Fibroblast of lung (primary cell): Measurements from ENCODE around the gene FRY. TPM values are rescaled to one million over a fixed set of nuclear protein-coding genes. Genes with fewer than 3 reads are reported as not detected.
A peak's percentile ranks its signal among the peaks of the same experiment; 100 is the strongest.

ENCODE experiments used
- DNase-seq, 2 donors: peaks; one replicate each; pipeline versions ENCODE4 v3.0.0 to v3.0.0-alpha.2; 2010; ENCODE audit warnings: low read depth in 2 of 2
- H2AFZ ChIP-seq: 2 replicates; pipeline ENCODE4 v1.5.1; 2012; ENCODE audit warnings: low read length, control low read depth, inconsistent platforms
- H3K27ac ChIP-seq: 2 replicates; pipeline ENCODE4 v1.5.1; 2011; ENCODE audit warnings: low read length, control low read depth; ENCODE audit not compliant: insufficient read depth
- H3K27me3 ChIP-seq: 2 replicates; pipeline ENCODE4 v1.5.1; 2011; ENCODE audit warnings: mild to moderate bottlenecking, low read length; ENCODE audit not compliant: control insufficient read depth, insufficient read depth
- H3K36me3 ChIP-seq: 2 replicates; pipeline ENCODE4 v1.5.1; 2011; ENCODE audit warnings: low read length; ENCODE audit not compliant: control insufficient read depth, insufficient read depth
- H3K4me1 ChIP-seq: 2 replicates; pipeline ENCODE4 v1.5.1; 2011; ENCODE audit warnings: low read length; ENCODE audit not compliant: control insufficient read depth, insufficient read depth; ENCODE audit errors: extremely low read depth
- H3K4me2 ChIP-seq: 2 replicates; pipeline ENCODE4 v1.5.1; 2011; ENCODE audit warnings: low read length, control low read depth; ENCODE audit not compliant: insufficient read depth; ENCODE audit errors: extremely low read depth
- H3K4me3 ChIP-seq, 4 experiments: fragments of 200-600 bp in 1 of 4; sonication (generic) in 1 of 4; replicated peaks in 1 of 4; 2 replicates each; pipeline ENCODE4 v1.5.1; 2011 to 2016; ENCODE audit warnings: low read length in 4 of 4, low read depth in 3 of 4, mild to moderate bottlenecking in 3 of 4, control low read depth in 2 of 4, inconsistent platforms in 1 of 4, mixed read lengths in 1 of 4; ENCODE audit not compliant: insufficient read depth in 1 of 4; ENCODE audit errors: control extremely low read depth in 1 of 4
- H3K79me2 ChIP-seq: 2 replicates; pipeline ENCODE4 v1.5.1; 2012; ENCODE audit warnings: mild to moderate bottlenecking, low read length, inconsistent platforms; ENCODE audit not compliant: control insufficient read depth, insufficient read depth
- H3K9ac ChIP-seq: 2 replicates; pipeline ENCODE4 v1.5.1; 2011; ENCODE audit warnings: mild to moderate bottlenecking, low read length, control low read depth; ENCODE audit not compliant: insufficient read depth
- H3K9me3 ChIP-seq: 2 replicates; pipeline ENCODE4 v1.5.1; 2012; ENCODE audit warnings: low read depth, low read length; ENCODE audit not compliant: control insufficient read depth, insufficient read depth
- H4K20me1 ChIP-seq: 2 replicates; pipeline ENCODE4 v1.5.1; 2011; ENCODE audit warnings: low read length; ENCODE audit not compliant: control insufficient read depth, insufficient read depth; ENCODE audit errors: extremely low read depth
- CTCF ChIP-seq, 2 donors: IDR thresholded peaks in 1 of 2; conservative IDR thresholded peaks in 1 of 2; 1 replicate in 1 of 2; 2 replicates in 1 of 2; pipeline ENCODE4 v1.5.1; 2011 to 2012; ENCODE audit warnings: low read length in 2 of 2, control low read depth in 1 of 2, inconsistent platforms in 1 of 2, low read depth in 1 of 2, mild to moderate bottlenecking in 1 of 2
- EZH2 ChIP-seq: IDR thresholded peaks from 2 replicates; pipeline ENCODE4 v1.5.1; 2012; ENCODE audit warnings: low read length, control low read depth, mild to moderate bottlenecking; ENCODE audit errors: missing control alignments
- polyA plus RNA-seq, 2 donors: library from polyadenylated mRNA; depleted of rRNA in 1 of 2; stranded (reverse) in 1 of 2; unstranded in 1 of 2; fragments of >200 nt; gene quantifications; 2 replicates each; pipeline ENCODE4 v1.2.1, GENCODE V29; 2011 to 2012; ENCODE audit warnings: missing spikeins in 1 of 2
- total RNA-seq: library from RNA; depleted of rRNA; stranded (reverse); fragments of >200 nt; gene quantifications from 2 replicates; pipeline ENCODE4 v1.2.1, GENCODE V29; 2014

The FRY gene
- total and polyA plus RNA-seq, 2 donors (not counting 1 experiment from before 2014, with no cell fraction given), result 8.8 to 18.3 TPM

DNA sequence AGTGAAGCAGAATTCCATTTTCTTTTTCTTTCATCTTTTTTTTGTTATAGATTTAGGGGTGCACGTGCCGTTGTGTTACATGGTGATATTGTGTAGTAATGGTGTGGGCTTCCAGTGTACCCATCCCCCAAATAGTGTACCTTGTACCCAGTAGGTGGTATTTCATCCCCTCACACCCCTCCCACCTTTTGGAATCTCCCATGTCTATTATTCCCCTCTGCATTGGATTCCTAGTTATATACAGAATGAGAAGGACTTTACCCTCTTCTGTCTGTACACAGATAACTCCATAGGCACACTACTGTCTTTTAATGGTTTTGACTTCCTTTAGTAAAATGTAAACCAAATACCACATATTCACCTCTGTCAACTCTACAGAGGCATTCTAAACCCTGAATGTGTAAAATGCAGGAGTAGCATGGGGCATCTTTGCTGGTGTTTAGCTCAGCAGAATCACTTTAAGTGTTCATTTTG, 28.0 kb downstream of the FRY start:
- TF ChIP-seq CTCF (conservative IDR thresholded peaks at IDR 0.05 in 1 of 2, IDR thresholded peaks at IDR 0.05 in 1 of 2; ENCODE audit: low read depth in 1 of 2, low read length in 2 of 2) (no peak), EZH2 (no peak)
- Histone ChIP-seq H3K4me1 (no peaks in the 10 kb centered on the region), H2AFZ (no peak overlapping the region), H3K27me3 (no peaks in the 10 kb centered on the region), H3K79me2 (no peaks in the 10 kb centered on the region), H3K9me3 (no peaks in the 10 kb centered on the region), H3K36me3 (no peaks in the 10 kb centered on the region), H3K4me3 (no peak overlapping the region), H3K4me2 (no peak overlapping the region), H3K9ac (no peak overlapping the region), H3K27ac (no peak overlapping the region), H4K20me1 (no peaks in the 10 kb centered on the region)
- no peak for DNase-seq

- Histone ChIP-seq H3K9me3 (no peaks in the 10 kb centered on the region), H2AFZ (peak overlapping the region; percentile 36), H3K4me1 (no peaks in the 10 kb centered on the region), H3K4me2 (no peak overlapping the region), H4K20me1 (no peaks in the 10 kb centered on the region), H3K79me2 (no peaks in the 10 kb centered on the region), H3K9ac (no peak overlapping the region), H3K27me3 (no peaks in the 10 kb centered on the region), H3K4me3 (no peak overlapping the region), H3K36me3 (no peaks in the 10 kb centered on the region), H3K27ac (no peak overlapping the region)
- TF ChIP-seq CTCF (conservative IDR thresholded peaks at IDR 0.05 in 1 of 2, IDR thresholded peaks at IDR 0.05 in 1 of 2; ENCODE audit: low read depth in 1 of 2, low read length in 2 of 2) (no peak), EZH2 (no peak)
- DNase-seq, result peak in 1 of 2 donors; percentile 24
Observed at GRCh38 chr13:32060401-32060878, 28.9 kb downstream of the FRY start.

GRCh38 chr13:32063619-32064233, 32.2 kb downstream of the FRY start:
- no peak overlapping the region for H2AFZ ChIP-seq
- H4K20me1 ChIP-seq, result no peaks in the 10 kb centered on the region
- H3K27me3 ChIP-seq, result no peaks in the 10 kb centered on the region
- H3K4me2 ChIP-seq, result no peak overlapping the region
- H3K79me2 ChIP-seq, result no peaks in the 10 kb centered on the region
- H3K27ac ChIP-seq, result no peak overlapping the region
- TF ChIP-seq EZH2, result no peak
- TF ChIP-seq CTCF (conservative IDR thresholded peaks at IDR 0.05 in 1 of 2, IDR thresholded peaks at IDR 0.05 in 1 of 2; ENCODE audit: low read depth in 1 of 2, low read length in 2 of 2), result no peak
- no peaks in the 10 kb centered on the region for H3K4me1 ChIP-seq
- no peak overlapping the region for H3K9ac ChIP-seq
- H3K4me3 ChIP-seq, result no peak overlapping the region
- no peaks in the 10 kb centered on the region for H3K9me3 ChIP-seq
- no peaks in the 10 kb centered on the region for H3K36me3 ChIP-seq
- DNase-seq, result no peak
